A673 (cell line): ENCODE data around the gene FAM47E. TPM values are rescaled to one million over a fixed set of nuclear protein-coding genes. Genes with fewer than 3 reads are reported as not detected.

Experiments used
- BruUV-seq: library from RNA; stranded (reverse); fragments of 400-500 nt; replicated peaks from 2 replicates; lab custom pipeline; 2021; lab: Mats Ljungman, UMichigan
- CTCF ChIA-PET: fragments of 300-600 bp; sonication (Branson Sonifier 250); formaldehyde crosslinking; loops from one replicate; lab custom pipeline; 2022; ENCODE audit warnings: antibody characterized with exemption; lab: Charles Lee
- POLR2A ChIA-PET: fragments of 300-600 bp; sonication (Branson Sonifier 250); formaldehyde crosslinking; loops from one replicate; lab custom pipeline; 2022; ENCODE audit warnings: antibody characterized with exemption; ENCODE audit not compliant: low non-redundant PET; lab: Charles Lee
- DNase-seq: peaks from one replicate; pipeline ENCODE4 v3.0.0-alpha.2; 2015; ENCODE audit warnings: low spot score
- H3K27ac ChIP-seq: fragments of 200-600 bp; sonication (generic); 2 replicates; pipeline ENCODE4 v1.5.1; 2016; ENCODE audit warnings: mixed run types, low read depth, mild to moderate bottlenecking, mixed read lengths, antibody characterized with exemption, low read length; ENCODE audit not compliant: poor library complexity, severe bottlenecking
- H3K27me3 ChIP-seq: fragments of 200-600 bp; sonication (generic); replicated peaks from 2 replicates; pipeline ENCODE4 v1.6.1; 2017; ENCODE audit warnings: mixed run types, low read depth, mild to moderate bottlenecking, mixed read lengths, antibody characterized with exemption, low read length; ENCODE audit not compliant: insufficient read depth, poor library complexity
- H3K36me3 ChIP-seq: fragments of 200-600 bp; sonication (generic); 2 replicates; pipeline ENCODE4 v1.6.1; 2016; ENCODE audit warnings: mixed run types, mild to moderate bottlenecking, mixed read lengths, antibody characterized with exemption, low read length; ENCODE audit not compliant: insufficient read depth, poor library complexity, severe bottlenecking
- H3K4me1 ChIP-seq: fragments of 200-600 bp; sonication (generic); 2 replicates; pipeline ENCODE4 v1.6.1; 2017; ENCODE audit warnings: mixed run types, mild to moderate bottlenecking, mixed read lengths, antibody characterized with exemption, low read length; ENCODE audit not compliant: insufficient read depth, poor library complexity, severe bottlenecking
- H3K4me3 ChIP-seq: fragments of 200-600 bp; sonication (generic); 2 replicates; pipeline ENCODE4 v1.5.1; 2016; ENCODE audit warnings: low read depth, mixed run types, mild to moderate bottlenecking, mixed read lengths, low read length; ENCODE audit not compliant: poor library complexity, severe bottlenecking
- H3K9me3 ChIP-seq: fragments of 200-600 bp; sonication (generic); 2 replicates; pipeline ENCODE4 v1.6.1; 2016; ENCODE audit warnings: mixed run types, low read depth, mild to moderate bottlenecking, mixed read lengths, antibody characterized with exemption, low read length; ENCODE audit not compliant: poor library complexity, severe bottlenecking
- EZH2 ChIP-seq: fragments of 200-600 bp; sonication (generic); IDR thresholded peaks from 2 replicates; pipeline ENCODE4 v1.6.1; 2017; ENCODE audit warnings: borderline replicate concordance, low read depth, mild to moderate bottlenecking, mixed read lengths, antibody characterized with exemption, low read length; ENCODE audit not compliant: poor library complexity, severe bottlenecking
- intact Hi-C: fragments of 100-400 bp; cut with micrococcal nuclease; formaldehyde crosslinking; loops from one replicate; pipeline ENCODE4 v1.10.0; 2022; ENCODE audit not compliant: unreplicated experiment
- total RNA-seq: library from RNA; stranded (reverse); gene quantifications from 2 replicates; pipeline ENCODE4 v1.2.3, GENCODE V29; 2021
- TF ChIP-seq, protein P1 (sequence below): fragments of 300-800, 200-600 bp; sonication (generic); conservative IDR thresholded peaks from 2 replicates; pipeline ENCODE4 v1.5.1; 2017; ENCODE audit warnings: low read depth, mild to moderate bottlenecking, antibody characterized with exemption, low read length, moderate library complexity, mixed read lengths

The FAM47E gene
- total RNA-seq, 1 experiment from 2014 or later = 0.21 TPM

DNA sequence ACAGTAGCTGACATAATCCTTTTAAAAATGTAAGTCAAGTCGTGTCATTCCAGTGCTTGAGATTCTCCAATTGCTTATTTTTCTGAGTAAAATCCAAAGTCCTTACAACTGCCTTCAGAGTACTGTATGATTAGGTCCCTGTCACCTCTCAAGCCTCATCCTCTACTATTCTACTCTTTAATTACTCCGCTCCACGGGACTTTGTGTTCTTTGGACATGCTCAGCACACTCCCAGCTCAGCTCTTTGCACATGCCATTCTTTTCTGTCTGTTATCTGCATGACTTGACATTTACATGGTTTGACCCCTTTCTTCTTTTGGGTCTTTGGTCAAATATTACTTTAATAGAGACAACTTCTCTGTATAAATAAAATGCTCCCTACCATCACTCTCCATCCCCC, 15.1 kb downstream of the FAM47E start:
- Histone ChIP-seq H3K4me1 (no peaks in the 10 kb centered on the region), H3K27me3 (no peaks in the 10 kb centered on the region), H3K36me3 (no peaks in the 10 kb centered on the region), H3K4me3 (no peak overlapping the region), H3K9me3 (no peaks in the 10 kb centered on the region), H3K27ac (no peak overlapping the region)
- POLR2A ChIA-PET = no interaction called here
- CTCF ChIA-PET = no interaction called here
- TF ChIP-seq, protein P1, sequence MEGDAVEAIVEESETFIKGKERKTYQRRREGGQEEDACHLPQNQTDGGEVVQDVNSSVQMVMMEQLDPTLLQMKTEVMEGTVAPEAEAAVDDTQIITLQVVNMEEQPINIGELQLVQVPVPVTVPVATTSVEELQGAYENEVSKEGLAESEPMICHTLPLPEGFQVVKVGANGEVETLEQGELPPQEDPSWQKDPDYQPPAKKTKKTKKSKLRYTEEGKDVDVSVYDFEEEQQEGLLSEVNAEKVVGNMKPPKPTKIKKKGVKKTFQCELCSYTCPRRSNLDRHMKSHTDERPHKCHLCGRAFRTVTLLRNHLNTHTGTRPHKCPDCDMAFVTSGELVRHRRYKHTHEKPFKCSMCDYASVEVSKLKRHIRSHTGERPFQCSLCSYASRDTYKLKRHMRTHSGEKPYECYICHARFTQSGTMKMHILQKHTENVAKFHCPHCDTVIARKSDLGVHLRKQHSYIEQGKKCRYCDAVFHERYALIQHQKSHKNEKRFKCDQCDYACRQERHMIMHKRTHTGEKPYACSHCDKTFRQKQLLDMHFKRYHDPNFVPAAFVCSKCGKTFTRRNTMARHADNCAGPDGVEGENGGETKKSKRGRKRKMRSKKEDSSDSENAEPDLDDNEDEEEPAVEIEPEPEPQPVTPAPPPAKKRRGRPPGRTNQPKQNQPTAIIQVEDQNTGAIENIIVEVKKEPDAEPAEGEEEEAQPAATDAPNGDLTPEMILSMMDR = no peak
- no peak for TF ChIP-seq EZH2
- no peak for DNase-seq
- intact Hi-C loops = no loop called here
- no TSS peak for BruUV-seq

DNA sequence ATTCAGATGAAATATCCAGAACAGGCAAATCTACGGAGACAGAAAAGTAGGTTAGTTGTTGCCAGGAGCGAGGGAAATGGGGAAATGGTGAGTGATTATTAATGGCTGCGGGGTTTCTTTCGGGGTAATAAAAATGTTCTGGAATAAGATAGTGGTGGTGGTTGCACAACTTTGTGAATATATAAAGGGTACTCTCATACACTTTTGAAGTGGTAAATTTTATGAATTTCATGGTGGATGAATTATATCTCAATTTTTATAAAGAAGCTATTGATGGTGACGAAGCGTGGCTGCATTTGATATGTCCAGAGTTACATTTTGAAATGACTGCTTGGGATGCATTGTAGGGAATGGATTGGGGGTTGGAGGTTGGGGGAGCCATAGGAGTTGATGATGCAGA, 16.3 kb downstream of the FAM47E start:
- no peaks in the 10 kb centered on the region for H3K4me1 ChIP-seq
- no peaks in the 10 kb centered on the region for H3K36me3 ChIP-seq
- ChIA-PET CTCF (no interaction called here), POLR2A (no interaction called here)
- TF ChIP-seq EZH2 = no peak
- TF ChIP-seq, protein P1 = no peak
- DNase-seq = no peak
- intact Hi-C loops = no loop called here
- H3K4me3 ChIP-seq = no peak overlapping the region
- no peaks in the 10 kb centered on the region for H3K9me3 ChIP-seq
- no TSS peak for BruUV-seq
- no peaks in the 10 kb centered on the region for H3K27me3 ChIP-seq
- no peak overlapping the region for H3K27ac ChIP-seq

DNA sequence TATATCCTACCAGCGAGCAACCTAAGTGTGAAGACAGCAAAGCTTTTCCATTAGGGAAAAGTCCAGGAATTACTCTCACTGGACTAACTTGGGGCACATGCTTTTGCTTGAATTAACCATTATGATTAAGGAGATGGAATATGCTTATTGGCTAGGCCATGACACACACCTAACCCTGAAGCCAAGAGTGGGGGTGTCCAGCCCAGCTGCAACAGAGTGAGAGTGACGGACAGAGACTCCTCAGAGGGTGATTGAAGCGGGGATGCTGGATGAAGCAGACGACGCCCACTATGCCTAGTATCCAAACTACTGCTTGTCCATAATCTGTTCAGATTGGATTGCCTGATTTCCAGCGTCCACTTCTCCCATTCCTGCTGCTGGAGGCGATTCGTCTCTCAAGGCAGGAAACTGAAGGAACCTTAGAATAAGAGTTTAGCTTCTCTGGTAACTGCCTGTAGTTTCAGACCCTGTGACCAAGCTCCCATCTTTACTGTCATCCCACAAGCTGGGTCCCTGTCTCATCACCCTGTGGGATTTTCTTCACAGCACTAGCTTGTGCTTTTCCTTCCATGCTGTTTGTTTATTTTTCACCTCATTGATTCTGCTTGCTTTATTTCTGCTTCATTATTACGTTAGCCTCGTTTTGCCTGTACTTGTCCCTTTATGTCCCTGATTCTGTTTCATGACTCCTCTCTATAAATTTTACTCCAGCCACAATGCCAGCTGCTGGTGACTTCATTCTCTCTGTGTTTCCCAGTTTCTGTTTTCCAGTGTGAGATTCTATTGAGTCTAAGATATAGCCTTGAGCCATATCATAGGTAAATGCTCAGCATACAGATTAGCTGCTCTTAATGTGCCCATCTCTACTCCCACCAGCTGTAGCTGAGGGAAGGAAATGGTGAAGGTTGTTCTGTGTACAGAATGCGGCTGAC, 19.0 kb downstream of the FAM47E start:
- intact Hi-C loops = no loop called here
- no peaks in the 10 kb centered on the region for H3K9me3 ChIP-seq
- no TSS peak for BruUV-seq
- ChIA-PET POLR2A (no interaction called here), CTCF (no interaction called here)
- no peaks in the 10 kb centered on the region for H3K4me1 ChIP-seq
- H3K4me3 ChIP-seq = no peak overlapping the region
- no peak overlapping the region for H3K27ac ChIP-seq
- H3K27me3 ChIP-seq = no peaks in the 10 kb centered on the region
- no peak for TF ChIP-seq EZH2
- TF ChIP-seq, protein P1 = no peak
- H3K36me3 ChIP-seq = no peaks in the 10 kb centered on the region
- no peak for DNase-seq
